A673 (cell line): Measurements from ENCODE around the gene CHRNB4.

Experiments used
- CTCF ChIP-seq: fragments of 300-800, 200-600 bp; sonication (generic); conservative IDR thresholded peaks from 2 replicates; pipeline ENCODE4 v1.5.1; 2017; ENCODE audit warnings: low read depth, mild to moderate bottlenecking, antibody characterized with exemption, low read length, moderate library complexity, mixed read lengths
- EZH2 ChIP-seq: fragments of 200-600 bp; sonication (generic); IDR thresholded peaks from 2 replicates; pipeline ENCODE4 v1.6.1; 2017; ENCODE audit warnings: borderline replicate concordance, low read depth, mild to moderate bottlenecking, mixed read lengths, antibody characterized with exemption, low read length; ENCODE audit not compliant: poor library complexity, severe bottlenecking

GRCh38 chr15:78663703-78664102 lies 22.7 kb upstream of the CHRNB4 start:
- TF ChIP-seq CTCF (no peak), EZH2 (no peak)
